Stomach (tissue), 9 donors: Measurements from ENCODE around the gene RMC1. TPM values are rescaled to one million over a fixed set of nuclear protein-coding genes. Genes with fewer than 3 reads are reported as not detected.

Experiments
- DNase-seq, 2 donors: peaks; one replicate each; pipeline versions ENCODE4 v3.0.0 to v3.0.0-alpha.2; 2013 to 2019
- H3K27ac ChIP-seq, 5 donors: fragments of 200-600 bp in 4 of 5; sonication (generic) in 4 of 5; one replicate each; pipeline ENCODE4 v1.5.1; 2013 to 2019; ENCODE audit warnings: mild to moderate bottlenecking in 1 of 5, moderate library complexity in 1 of 5
- H3K27me3 ChIP-seq, 3 donors: fragments of 200-600 bp; sonication (generic); one replicate each; pipeline ENCODE4 v1.5.1; 2017 to 2019; ENCODE audit warnings: mixed run types in 1 of 3
- H3K36me3 ChIP-seq, 4 donors: fragments of 200-600 bp; sonication (generic); 1 replicate in 3 of 4; 2 replicates in 1 of 4; pipeline ENCODE4 v1.5.1; 2016 to 2019
- H3K4me1 ChIP-seq, 4 donors: fragments of 200-600 bp; sonication (generic); one replicate each; pipeline ENCODE4 v1.5.1; 2016 to 2019
- H3K4me3 ChIP-seq, 4 donors: fragments of 200-600 bp; sonication (generic) in 3 of 4; one replicate each; pipeline ENCODE4 v1.5.1; 2016 to 2019; ENCODE audit warnings: mild to moderate bottlenecking in 1 of 4
- H3K9me3 ChIP-seq, 4 donors: fragments of 200-600 bp; sonication (generic); one replicate each; pipeline ENCODE4 v1.5.1; 2016 to 2019
- EP300 ChIP-seq: sonication (generic); formaldehyde crosslinking; IDR thresholded peaks from one replicate; pipeline ENCODE4 v1.6.1; 2017; ENCODE audit warnings: antibody characterized with exemption
- POLR2A ChIP-seq, 4 donors: fragments of 450-650 bp; IDR thresholded peaks; one replicate each; pipeline ENCODE4 v1.6.1; 2016; ENCODE audit warnings: antibody characterized with exemption in 4 of 4, control low read depth in 2 of 4, mild to moderate bottlenecking in 1 of 4, moderate library complexity in 1 of 4
- POLR2AphosphoS5 ChIP-seq, 3 donors: sonication (generic); formaldehyde crosslinking; IDR thresholded peaks; one replicate each; pipeline ENCODE4 v1.6.1; 2016; ENCODE audit warnings: antibody characterized with exemption in 3 of 3
- WGBS, 5 donors: extraction: QIAGEN DNeasy Blood & Tissue Kit in 3 of 5; methylation state at CpG; one replicate each; pipeline versions ENCODE4 v1.1.5 to v1.1.7; 2013 to 2018; 5-methylcytosine and 5-hydroxymethylcytosine counted together
- intact Hi-C: fragments of 100-400 bp; cut with DNase I; formaldehyde crosslinking; loops from one replicate; pipeline ENCODE4 v1.15.1; 2023; ENCODE audit warnings: low total_unique reads
- polyA plus RNA-seq, 3 donors: library from polyadenylated mRNA; stranded (reverse); fragments of 200-250 nt; gene quantifications; one replicate each; pipeline ENCODE4 v1.2.3, GENCODE V29; 2013
- total RNA-seq, 5 donors: library from RNA; depleted of rRNA; stranded (reverse); fragments of >200 nt; gene quantifications; one replicate each; pipeline versions ENCODE4 v1.1.0 to v1.2.3, GENCODE V29; 2014 to 2016
- TF ChIP-seq, protein P1 (sequence below), 7 experiments: fragments of 450-650 bp in 4 of 7; fragments of 200-600 bp in 3 of 7; sonication (generic) in 3 of 7; IDR thresholded peaks; one replicate each; pipeline ENCODE4 v1.5.1; 2016 to 2019; ENCODE audit warnings: antibody characterized with exemption in 7 of 7, control low read depth in 2 of 7, mild to moderate bottlenecking in 1 of 7
- donor health status: healthy with polysubstance abuse.
- donor health status: Bipolar disorder and iron deficiency.
- donor health status: healthy.

RMC1 gene
- total and polyA plus RNA-seq, 8 donors = 0.87 to 41.2 (median 31.6) TPM

DNA sequence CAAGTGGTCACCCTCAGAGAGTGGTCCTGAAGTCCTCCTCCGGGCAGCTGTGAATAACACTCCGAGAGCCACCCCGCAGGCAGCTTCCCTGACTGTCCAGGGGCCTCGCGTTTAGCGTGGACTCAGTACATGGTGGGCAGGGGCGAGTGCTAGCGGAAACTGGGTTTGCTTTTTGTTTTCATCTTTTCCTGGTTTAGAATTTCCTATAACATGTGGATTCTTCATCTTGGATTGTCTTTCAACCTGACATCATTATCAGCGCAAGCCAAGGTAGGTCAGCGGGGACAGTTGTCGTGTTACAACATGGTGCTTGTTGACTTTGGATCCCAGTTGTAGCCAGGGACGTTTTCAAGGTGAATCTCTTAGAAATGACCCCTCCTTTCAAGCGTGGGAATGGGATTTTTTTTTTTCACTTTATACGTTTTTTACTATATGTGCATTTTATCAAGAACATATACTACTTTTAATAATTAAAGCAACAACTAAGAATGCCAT is 20.9 kb downstream of the RMC1 start:
- Histone ChIP-seq H3K4me3 (no peak overlapping the region), H3K4me1 (peaks cover 0 to 6% (median 0%) of the 10 kb centered on the region in 4 donors), H3K9me3 (no peaks in the 10 kb centered on the region), H3K27me3 (no peaks in the 10 kb centered on the region), H3K36me3 (peaks cover 88 to 100% (median 100%) of the 10 kb centered on the region in 4 donors), H3K27ac (no peak overlapping the region)
- intact Hi-C loops = no loop called here
- 88 to 92% (median 91%) methylated on average over 14 of the region's 14 CpGs for WGBS, 5 donors
- no peak for DNase-seq
- TF ChIP-seq POLR2A (IDR thresholded peaks at IDR 0.05) (no peak), EP300 (no peak), POLR2AphosphoS5 (IDR thresholded peaks at IDR 0.05) (no peak)
- TF ChIP-seq, protein P1, sequence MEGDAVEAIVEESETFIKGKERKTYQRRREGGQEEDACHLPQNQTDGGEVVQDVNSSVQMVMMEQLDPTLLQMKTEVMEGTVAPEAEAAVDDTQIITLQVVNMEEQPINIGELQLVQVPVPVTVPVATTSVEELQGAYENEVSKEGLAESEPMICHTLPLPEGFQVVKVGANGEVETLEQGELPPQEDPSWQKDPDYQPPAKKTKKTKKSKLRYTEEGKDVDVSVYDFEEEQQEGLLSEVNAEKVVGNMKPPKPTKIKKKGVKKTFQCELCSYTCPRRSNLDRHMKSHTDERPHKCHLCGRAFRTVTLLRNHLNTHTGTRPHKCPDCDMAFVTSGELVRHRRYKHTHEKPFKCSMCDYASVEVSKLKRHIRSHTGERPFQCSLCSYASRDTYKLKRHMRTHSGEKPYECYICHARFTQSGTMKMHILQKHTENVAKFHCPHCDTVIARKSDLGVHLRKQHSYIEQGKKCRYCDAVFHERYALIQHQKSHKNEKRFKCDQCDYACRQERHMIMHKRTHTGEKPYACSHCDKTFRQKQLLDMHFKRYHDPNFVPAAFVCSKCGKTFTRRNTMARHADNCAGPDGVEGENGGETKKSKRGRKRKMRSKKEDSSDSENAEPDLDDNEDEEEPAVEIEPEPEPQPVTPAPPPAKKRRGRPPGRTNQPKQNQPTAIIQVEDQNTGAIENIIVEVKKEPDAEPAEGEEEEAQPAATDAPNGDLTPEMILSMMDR (IDR thresholded peaks at IDR 0.05) = no peak

DNA sequence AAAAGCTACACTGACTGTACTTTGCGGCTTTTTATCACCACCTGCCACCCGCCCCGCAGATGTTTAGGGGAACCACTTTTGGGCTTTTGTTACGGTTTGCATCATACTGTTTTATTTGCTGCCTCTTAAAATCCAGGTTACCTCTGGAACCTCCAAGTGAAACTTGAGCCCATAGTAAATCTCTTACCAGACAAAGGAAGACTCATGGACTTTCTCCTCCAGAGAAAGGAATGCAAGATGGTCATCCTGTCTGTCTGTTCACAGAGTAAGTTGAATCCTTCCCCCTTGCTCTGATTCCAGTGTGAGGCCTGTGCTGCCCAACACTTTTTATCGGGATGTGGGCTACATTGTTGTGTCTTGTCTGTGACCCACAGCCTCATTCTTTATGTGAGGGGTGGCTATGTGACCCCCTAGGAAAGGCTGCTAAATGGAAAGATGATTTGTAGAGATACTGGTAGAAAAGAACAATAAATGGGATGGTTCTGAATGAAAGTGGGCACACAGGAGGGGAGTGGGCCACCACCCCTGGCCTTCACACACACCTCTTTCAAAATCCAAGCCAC is 23.3 kb downstream of the RMC1 start:
- Histone ChIP-seq H3K27ac (no peak overlapping the region), H3K4me1 (peaks cover 0 to 6% (median 0%) of the 10 kb centered on the region in 4 donors), H3K36me3 (peaks cover 87 to 100% (median 100%) of the 10 kb centered on the region in 4 donors), H3K9me3 (no peaks in the 10 kb centered on the region), H3K27me3 (no peaks in the 10 kb centered on the region), H3K4me3 (no peak overlapping the region)
- no peak for TF ChIP-seq POLR2AphosphoS5 (IDR thresholded peaks at IDR 0.05)
- no peak for TF ChIP-seq POLR2A (IDR thresholded peaks at IDR 0.05)
- TF ChIP-seq EP300 = no peak
- TF ChIP-seq, protein P1 (IDR thresholded peaks at IDR 0.05) = no peak
- 92 to 99% (median 94%) methylated on average over 5 of the region's 5 CpGs for WGBS, 5 donors
- intact Hi-C loops = no loop called here
- no peak for DNase-seq

DNA sequence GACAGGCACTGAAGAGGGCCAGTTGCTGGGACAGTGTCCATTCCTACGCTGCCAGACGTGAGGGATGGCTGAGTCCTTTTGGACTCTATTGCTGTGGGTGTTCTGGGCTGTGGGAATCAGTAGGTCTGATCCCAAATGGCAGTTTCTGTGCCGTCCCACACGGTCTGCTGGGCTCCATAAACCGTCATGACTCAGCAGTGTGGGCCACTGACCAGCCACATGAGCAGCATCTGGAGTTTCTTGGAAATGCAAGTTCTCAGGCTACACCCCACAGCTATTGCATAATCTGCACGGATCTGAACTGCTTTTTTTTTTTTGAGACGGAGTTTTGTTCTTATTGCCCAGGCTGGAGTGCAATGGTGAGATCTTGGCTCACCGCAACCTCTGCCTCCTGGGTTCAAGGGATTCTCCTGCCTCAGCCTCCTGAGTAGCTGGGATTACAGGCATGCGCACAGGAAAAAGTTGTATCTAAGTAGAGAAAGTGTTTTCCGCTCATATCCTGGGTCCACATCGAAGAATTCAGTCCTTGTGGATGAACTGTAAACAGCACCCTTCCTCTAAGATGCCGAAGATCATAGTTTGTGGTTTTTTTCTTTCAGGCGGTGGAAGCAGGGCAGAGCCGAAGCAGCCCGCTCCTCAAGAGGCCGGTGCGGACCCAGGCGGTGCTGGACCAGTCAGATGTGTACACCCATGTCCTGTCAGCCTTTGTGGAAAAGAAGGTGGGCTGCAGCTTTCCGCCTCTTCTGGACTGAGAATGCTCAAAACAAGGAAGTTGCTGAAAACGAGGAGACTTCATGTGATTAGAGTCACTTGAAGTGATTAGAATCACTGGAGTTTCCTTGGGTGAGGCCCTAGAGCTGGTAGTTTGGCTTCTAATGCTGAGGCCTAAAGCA is 25.5 kb downstream of the RMC1 start:
- H3K36me3 ChIP-seq = peaks cover 88 to 100% (median 100%) of the 10 kb centered on the region in 4 donors
- H3K27me3 ChIP-seq = no peaks in the 10 kb centered on the region
- no peak overlapping the region for H3K4me3 ChIP-seq
- 83 to 84% (median 84%) methylated on average over 20 of the region's 20 CpGs for WGBS, 5 donors
- intact Hi-C loops = no loop called here
- H3K27ac ChIP-seq = peak overlapping the region in 2 of 5 donors; percentile 24
- DNase-seq = no peak
- H3K4me1 ChIP-seq = no peaks in the 10 kb centered on the region
- TF ChIP-seq, protein P1 (IDR thresholded peaks at IDR 0.05) = no peak
- no peak for TF ChIP-seq EP300
- no peak for TF ChIP-seq POLR2A (IDR thresholded peaks at IDR 0.05)
- TF ChIP-seq POLR2AphosphoS5 (IDR thresholded peaks at IDR 0.05) = no peak
- H3K9me3 ChIP-seq = no peaks in the 10 kb centered on the region

DNA sequence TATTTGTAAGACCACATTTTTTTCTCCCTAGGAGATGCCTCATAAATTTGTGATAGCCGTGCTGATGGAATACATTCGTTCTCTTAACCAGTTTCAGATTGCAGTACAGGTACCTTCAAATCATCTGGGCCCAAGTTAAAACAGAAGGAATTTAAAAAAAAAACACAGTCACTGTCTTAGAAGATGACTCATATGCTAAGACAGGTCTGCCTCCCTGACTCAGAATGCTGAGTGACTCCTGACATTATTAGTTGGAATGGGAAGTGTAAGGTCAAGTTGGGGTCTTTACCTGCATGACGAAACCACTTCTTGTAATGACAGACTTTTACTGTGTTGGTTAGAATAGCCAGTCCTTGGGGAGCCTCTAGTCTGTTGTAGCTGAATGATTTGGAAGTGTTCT is 26.3 kb downstream of the RMC1 start:
- no peak for DNase-seq
- 78 to 84% (median 80%) methylated on average over 3 of the region's 3 CpGs for WGBS, 5 donors

More for the DNA sequence above, 26.3 kb downstream of the RMC1 start:
- Histone ChIP-seq H3K36me3 (peaks cover 89 to 100% (median 100%) of the 10 kb centered on the region in 4 donors), H3K9me3 (no peaks in the 10 kb centered on the region), H3K4me3 (no peak overlapping the region), H3K4me1 (no peaks in the 10 kb centered on the region), H3K27ac (no peak overlapping the region), H3K27me3 (no peaks in the 10 kb centered on the region)
- TF ChIP-seq, protein P1 (IDR thresholded peaks at IDR 0.05) = no peak
- no peak for TF ChIP-seq POLR2AphosphoS5 (IDR thresholded peaks at IDR 0.05)
- TF ChIP-seq POLR2A (IDR thresholded peaks at IDR 0.05) = no peak
- no peak for TF ChIP-seq EP300
- intact Hi-C loops = no loop called here
